G401 (cell line): Measurements from ENCODE around the gene CTSH. TPM values are rescaled to one million over a fixed set of nuclear protein-coding genes. Genes with fewer than 3 reads are reported as not detected.
"Not testable (repeated sequence)": the region's sequence is repeated elsewhere in the genome, so short reads cannot be mapped to it uniquely, and the experiment has no call there.

Experiments
- DNase-seq: peaks from one replicate; pipeline ENCODE4 v3.0.0-alpha.2; 2015; ENCODE audit warnings: low spot score
- in situ Hi-C: cut with HindIII; loops from 2 replicates; pipeline ENCODE4 v1.10.0; 2016; ENCODE audit warnings: low sequenced_read_pairs, mixed read lengths
- total RNA-seq: library from RNA; depleted of rRNA; stranded (reverse); fragments of >200 nt; shearing (Covaris generic); gene quantifications from 2 replicates; pipeline ENCODE4 v1.2.3, GENCODE V29; 2014

Gene CTSH
- total RNA-seq, 1 experiment from 2014 or later, result 74.3 TPM

- in situ Hi-C loops, result no loop called here
Observed at GRCh38 chr15:78949461-78949860, 4.6 kb upstream of the CTSH start.

DNA sequence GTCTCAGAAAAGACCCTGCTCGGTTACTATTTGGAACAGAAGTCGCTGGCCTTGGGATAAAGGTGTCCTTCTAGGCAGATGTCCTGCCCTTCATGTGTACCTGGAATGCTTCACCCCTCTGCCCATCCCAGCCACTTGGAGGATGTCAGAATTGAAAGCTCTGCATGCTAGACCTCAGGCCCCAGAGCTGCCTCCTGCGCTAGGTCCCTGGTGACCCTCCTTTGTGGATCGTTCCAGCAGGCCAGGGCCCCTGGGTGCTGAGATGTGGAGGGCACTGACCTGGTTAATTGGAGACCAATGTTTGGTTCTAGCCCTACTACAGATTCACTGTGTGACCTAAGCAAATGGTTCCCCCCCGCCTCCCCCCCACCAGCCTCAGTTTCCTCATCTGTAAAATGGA is 2.7 kb upstream of the CTSH start:
- no peak for DNase-seq

More at GRCh38 chr15:78949461-78949860, 4.6 kb upstream of the CTSH start:
- no peak for DNase-seq

GRCh38 chr15:78946493-78946892 is 1.6 kb upstream of the CTSH start:
- DNase-seq, result no peak
- in situ Hi-C loops, result no loop called here

More for the DNA sequence above, 2.7 kb upstream of the CTSH start:
- in situ Hi-C loops, result no loop called here

GRCh38 chr15:78944202-78944625 is 632 bp downstream of the CTSH start:
- DNase-seq, result peak; percentile 24
- in situ Hi-C loops, result no loop called here

- no peak for DNase-seq
- in situ Hi-C loops, result no loop called here
Observed at GRCh38 chr15:78943692-78944091, 1.2 kb downstream of the CTSH start.

DNA sequence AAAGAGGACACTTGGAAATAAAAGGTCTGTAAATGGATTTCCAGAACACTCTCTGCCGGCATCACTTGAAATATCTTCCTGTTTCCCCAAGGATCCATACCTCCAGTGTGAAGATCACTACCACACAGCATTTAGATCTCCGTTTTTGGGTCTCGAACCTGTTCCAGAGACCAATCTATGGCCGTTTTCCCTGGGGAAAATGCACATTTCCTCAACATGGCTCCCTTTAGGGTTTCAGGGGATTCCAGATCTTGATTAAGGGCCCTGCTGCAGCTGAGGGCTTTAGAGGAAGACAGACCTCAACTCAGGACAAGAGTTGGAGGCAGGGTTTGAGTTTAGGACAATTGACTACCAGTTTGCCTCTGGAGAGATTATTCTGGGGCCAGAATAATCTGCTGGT is 2.1 kb downstream of the CTSH start:
- in situ Hi-C loops, result no loop called here
- DNase-seq, result no peak

- in situ Hi-C loops, result no loop called here
- no peak for DNase-seq
Observed at GRCh38 chr15:78938658-78939488, 6.0 kb downstream of the CTSH start.

DNA sequence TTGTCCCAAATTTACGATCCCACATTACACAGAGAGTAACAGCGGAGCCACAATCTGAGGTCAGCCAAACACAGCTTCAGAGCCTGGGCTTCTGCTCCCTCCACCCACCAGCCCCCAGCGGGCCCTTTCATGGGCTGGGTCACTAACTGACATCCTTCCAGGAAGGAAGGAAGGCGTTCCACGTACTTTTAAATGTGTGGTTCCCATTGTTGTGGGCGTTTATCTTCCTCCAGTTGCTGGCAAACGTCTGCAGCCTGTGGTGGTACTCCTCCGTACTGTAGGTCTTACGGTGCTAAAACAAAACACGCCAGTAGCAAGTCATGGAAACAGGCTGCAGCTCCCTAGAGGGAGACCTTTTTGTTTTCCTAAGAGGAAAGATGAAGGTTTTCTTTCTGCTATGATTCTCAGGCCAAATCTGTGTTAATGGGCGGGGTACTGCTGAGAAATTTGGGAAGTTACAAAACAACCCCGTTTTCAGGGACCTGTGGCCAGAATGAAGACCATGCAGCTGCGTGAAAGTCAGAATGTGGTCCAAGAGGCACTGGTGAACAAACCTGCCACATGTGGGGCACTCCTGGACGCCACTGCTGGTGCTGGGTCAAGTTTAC is 7.6 kb downstream of the CTSH start:
- in situ Hi-C loops, result no loop called here
- no peak for DNase-seq

DNA sequence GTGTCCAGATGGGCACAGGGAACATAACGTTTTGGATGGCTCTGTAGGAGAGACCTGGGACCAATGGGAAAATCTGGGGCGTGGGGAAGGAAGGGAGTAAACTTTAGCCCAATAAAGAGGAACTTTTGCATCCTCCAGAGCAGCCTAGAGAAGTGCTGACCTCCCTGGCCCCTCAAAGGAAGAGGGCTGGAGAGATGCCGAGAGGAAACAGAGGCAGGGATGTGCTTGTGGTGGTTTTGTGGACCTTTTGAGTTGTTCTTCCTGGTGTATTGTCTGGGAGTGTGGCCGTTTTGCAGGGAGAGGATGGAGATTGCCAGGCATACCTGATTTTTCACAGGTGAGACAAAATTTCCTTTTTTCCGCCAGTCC is 10.2 kb downstream of the CTSH start:
- DNase-seq, result no peak
- in situ Hi-C loops, result no loop called here

GRCh38 chr15:78933823-78934654 is 10.8 kb downstream of the CTSH start:
- DNase-seq, result no peak
- in situ Hi-C loops, result no loop called here

DNA sequence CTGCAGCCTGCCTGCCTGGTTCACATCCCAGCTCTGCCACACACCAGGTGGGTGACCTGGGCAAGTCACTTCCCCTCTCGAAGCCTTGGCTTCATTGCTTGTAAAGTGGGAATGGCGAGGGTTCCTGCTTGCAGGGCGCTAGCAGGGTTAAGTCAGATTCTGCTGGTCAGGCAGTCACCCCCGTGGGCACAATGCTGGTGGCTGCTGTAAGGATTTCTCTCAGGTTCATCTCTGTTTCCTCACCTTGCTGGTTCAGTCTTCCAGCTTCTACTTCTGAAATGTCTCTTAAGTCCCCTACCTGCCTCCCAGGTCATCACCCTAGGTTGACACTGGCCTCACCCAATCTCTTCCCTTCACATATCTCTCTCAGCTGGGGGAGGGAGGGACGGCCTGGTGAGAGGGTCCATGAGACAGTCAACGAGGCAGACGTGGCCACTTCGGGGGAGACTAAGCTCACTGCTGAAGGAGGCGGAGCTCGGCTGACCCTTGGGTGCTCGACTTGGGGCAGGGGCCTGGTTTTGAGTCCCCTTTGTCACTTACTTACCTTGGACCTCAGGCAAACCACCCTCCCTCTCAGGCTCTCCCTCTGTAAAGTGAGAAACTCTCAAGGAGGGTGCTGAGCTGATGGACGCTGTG is 11.5 kb downstream of the CTSH start:
- no peak for DNase-seq
- in situ Hi-C loops, result no loop called here

- peak; percentile 65 for DNase-seq
- in situ Hi-C loops, result no loop called here
Observed at GRCh38 chr15:78932258-78932808, 12.5 kb downstream of the CTSH start.

DNA sequence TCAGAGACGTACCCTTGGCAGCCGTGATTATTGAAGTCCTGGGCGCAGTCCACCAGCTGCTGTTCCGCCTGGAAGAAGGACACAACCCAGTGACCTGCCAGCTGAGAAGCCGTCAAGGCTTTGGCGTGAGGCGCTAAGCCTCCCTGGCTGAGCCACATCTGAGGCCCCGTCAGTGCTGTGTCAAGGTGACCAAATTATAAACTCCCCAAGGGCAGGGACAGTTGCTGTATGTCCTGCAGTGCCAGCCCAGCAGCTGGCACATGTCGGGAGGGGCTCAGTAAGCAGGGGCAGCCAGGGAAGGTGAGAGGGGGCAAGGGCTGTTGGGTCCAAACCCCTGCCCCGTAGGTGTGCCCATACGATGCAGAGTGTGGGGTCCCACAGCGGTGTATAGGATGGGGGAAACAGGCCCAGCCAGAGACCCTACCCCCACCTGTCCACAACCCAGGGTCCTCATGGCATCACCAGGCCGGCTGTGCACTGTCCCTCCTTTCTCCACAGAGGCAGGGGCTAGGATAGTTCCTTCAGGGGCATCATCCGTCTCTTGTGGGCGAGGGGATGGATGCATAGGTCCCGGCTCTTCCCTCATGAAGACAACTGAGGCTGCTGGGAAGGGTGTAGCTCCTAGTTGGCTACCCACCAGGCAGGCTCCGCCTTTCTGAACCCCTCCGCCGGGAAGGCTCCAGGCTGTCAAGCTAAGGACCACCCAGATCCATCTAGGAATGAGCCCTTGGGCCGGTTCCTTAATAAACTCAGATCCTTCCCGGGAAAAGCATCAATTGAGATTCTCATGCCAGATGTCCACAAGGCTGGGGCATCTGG is 13.2 kb downstream of the CTSH start:
- DNase-seq, result no peak
- in situ Hi-C loops, result no loop called here

GRCh38 chr15:78930577-78931388 is 14.1 kb downstream of the CTSH start:
- in situ Hi-C loops, result no loop called here
- peak; percentile 60 for DNase-seq

DNA sequence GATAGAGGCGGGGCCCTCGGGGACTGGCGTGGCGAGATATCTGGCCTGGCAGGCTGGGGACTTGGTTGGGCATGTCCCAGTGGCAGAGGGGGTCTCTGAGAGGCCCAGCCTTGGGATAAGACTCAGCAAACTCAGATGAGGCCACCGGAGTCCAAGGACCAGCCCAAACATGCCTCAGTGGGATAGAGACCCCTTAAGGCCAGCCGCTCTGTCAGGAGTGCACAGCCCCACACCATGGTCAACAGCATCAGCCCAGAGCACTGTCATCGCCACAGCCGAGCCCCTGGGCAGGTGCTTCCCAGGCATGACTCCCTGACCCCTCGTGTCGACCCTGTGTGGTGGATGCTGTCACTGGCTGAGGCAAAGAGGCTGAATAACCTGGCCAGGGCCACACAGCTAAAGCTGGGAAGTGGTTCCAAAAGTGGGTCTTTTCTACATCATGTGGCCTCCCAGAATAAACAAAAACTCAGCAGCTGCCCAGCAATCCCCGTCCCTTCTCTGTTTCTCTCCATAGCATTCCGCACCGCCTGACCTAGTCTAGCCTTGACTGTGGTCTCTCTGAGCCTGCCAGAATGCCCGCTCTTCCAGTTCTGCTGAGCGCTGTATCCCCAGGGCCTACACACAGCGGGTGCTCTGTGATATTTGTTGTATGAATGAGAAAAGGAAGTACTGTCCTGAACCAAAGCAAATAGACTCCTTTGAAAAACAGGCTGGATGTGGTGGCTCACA is 15.1 kb downstream of the CTSH start:
- no peak for DNase-seq
- in situ Hi-C loops, result no loop called here

DNA sequence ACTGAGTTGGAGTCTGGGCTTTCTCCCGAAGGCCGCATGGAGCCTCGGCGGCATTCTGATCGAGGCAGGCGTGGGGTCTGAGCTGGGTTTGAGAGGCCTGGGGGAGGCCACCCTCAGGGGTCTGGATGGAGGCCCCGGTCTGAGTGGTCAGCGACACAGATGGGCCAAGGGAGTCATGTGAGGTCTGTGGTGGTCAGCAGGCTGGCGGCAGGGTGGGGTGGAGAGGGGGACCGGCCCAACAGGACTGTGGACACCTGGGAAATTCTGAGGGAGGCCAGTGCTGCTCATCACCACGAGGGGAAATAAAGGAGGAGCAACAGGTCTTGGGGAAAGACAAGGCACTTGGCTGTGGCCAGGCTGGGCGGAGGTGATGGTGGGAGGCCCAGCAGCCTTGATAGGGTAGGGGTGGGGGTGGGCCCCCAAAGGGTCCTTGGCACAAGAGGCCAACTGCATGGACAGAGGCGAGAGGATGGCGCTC is 16.2 kb downstream of the CTSH start:
- no peak for DNase-seq
- in situ Hi-C loops, result no loop called here

- DNase-seq, in situ Hi-C loops: not testable (repeated sequence)
Observed at GRCh38 chr15:78928176-78928575, 16.7 kb downstream of the CTSH start.
